ENCODE data around the gene MGAT4A.
A peak's percentile ranks its signal among the peaks of the same experiment; 100 is the strongest.
"Not testable (repeated sequence)": the region's sequence is repeated elsewhere in the genome, so short reads cannot be mapped to it uniquely, and the experiment has no call there.

Gene MGAT4A

GRCh38 chr2:98702858-98703620 lies 27.9 kb downstream of the MGAT4A start:
- DNase-seq (ENCODE audit: low read depth) = no peak

- DNase-seq (ENCODE audit: low read depth) = no peak
Observed at GRCh38 chr2:98702127-98702802, 28.7 kb downstream of the MGAT4A start.

GRCh38 chr2:98701230-98701629 lies 29.7 kb downstream of the MGAT4A start:
- DNase-seq (ENCODE audit: low read depth) = no peak

- no peak for DNase-seq (ENCODE audit: low read depth)
Observed at GRCh38 chr2:98698896-98699295, 32.0 kb downstream of the MGAT4A start.

- DNase-seq (ENCODE audit: low read depth) = no peak
Observed at GRCh38 chr2:98697651-98698337, 33.1 kb downstream of the MGAT4A start.

GRCh38 chr2:98696200-98696599 lies 34.7 kb downstream of the MGAT4A start:
- DNase-seq (ENCODE audit: low read depth) = no peak

- no peak for DNase-seq (ENCODE audit: low read depth)
Observed at GRCh38 chr2:98695255-98695654, 35.7 kb downstream of the MGAT4A start.

GRCh38 chr2:98693477-98693876 lies 37.5 kb downstream of the MGAT4A start:
- DNase-seq (ENCODE audit: low read depth) = no peak

- no peak for DNase-seq (ENCODE audit: low read depth)
Observed at GRCh38 chr2:98692090-98693054, 38.6 kb downstream of the MGAT4A start.

- no peak for DNase-seq (ENCODE audit: low read depth)
Observed at GRCh38 chr2:98691303-98691702, 39.6 kb downstream of the MGAT4A start.

GRCh38 chr2:98685930-98686887 lies 44.7 kb downstream of the MGAT4A start:
- no peak for DNase-seq (ENCODE audit: low read depth)

- DNase-seq (ENCODE audit: low read depth) = no peak
Observed at GRCh38 chr2:98683728-98684127, 47.2 kb downstream of the MGAT4A start.

- DNase-seq (ENCODE audit: low read depth) = no peak
Observed at GRCh38 chr2:98676742-98677141, 54.2 kb downstream of the MGAT4A start.

- DNase-seq (ENCODE audit: low read depth) = no peak
Observed at GRCh38 chr2:98674233-98674964, 56.5 kb downstream of the MGAT4A start.

GRCh38 chr2:98669675-98670074 lies 61.3 kb downstream of the MGAT4A start:
- DNase-seq (ENCODE audit: low read depth) = no peak

- DNase-seq (ENCODE audit: low read depth) = no peak
Observed at GRCh38 chr2:98665677-98666076, 65.3 kb downstream of the MGAT4A start.

- peak; percentile 34 for DNase-seq (ENCODE audit: low read depth)
Observed at GRCh38 chr2:98664323-98664722, 66.6 kb downstream of the MGAT4A start.

- no peak for DNase-seq (ENCODE audit: low read depth)
Observed at GRCh38 chr2:98663511-98664090, 67.3 kb downstream of the MGAT4A start.

- not testable (repeated sequence) for DNase-seq (ENCODE audit: low read depth)
Observed at GRCh38 chr2:98659491-98659840, 71.5 kb downstream of the MGAT4A start.
